ENCODE data around the gene DSCAM.

DSCAM gene

DNA sequence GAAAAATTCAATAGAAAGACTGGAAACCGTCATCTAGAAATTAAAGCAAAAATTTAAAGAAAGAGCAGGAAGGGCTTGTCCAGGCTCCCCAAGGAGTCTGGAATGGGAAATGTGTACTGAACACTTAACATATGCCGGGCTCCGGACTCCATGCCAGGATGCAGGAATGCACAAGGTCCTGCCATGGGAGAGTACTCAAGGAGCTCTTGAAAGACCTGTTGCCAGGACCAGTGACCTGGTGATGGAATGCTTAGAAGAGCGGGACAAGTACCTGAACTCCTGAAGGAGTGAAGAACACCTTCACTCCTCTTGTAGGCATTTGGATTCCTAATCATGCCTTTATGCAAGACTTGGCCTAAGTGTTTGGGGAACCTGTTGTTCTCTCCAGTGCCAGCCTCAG, 16.9 kb upstream of the DSCAM start:
- no peak for DNase-seq
- H3K9me3 ChIP-seq (ENCODE audit: control extremely low read depth in 1 of 5, control insufficient read depth in 4 of 5, insufficient read depth in 2 of 5, low read depth in 1 of 5, low read length in 4 of 5) = no peaks in the 10 kb centered on the region
- 97% methylated on average over 4 of the region's 4 CpGs for WGBS (ENCODE audit: insufficient coverage)
- H3K4me3 ChIP-seq (ENCODE audit: control insufficient read depth in 1 of 7, extremely low read depth in 1 of 7, insufficient read depth in 4 of 7, low read depth in 2 of 7, low read length in 6 of 7) = no peak overlapping the region
- CTCF ChIA-PET = no interaction called here
- H3K36me3 ChIP-seq (ENCODE audit: control insufficient read depth in 4 of 4, insufficient read depth in 4 of 4, low read length in 3 of 4) = no peaks in the 10 kb centered on the region
- POLR2A ChIA-PET = no interaction called here
- no peaks in the 10 kb centered on the region for H3K27me3 ChIP-seq (replicated peaks in 2 of 5; ENCODE audit: control insufficient read depth in 4 of 5, insufficient read depth in 5 of 5, low read length in 4 of 5)
- H3K27ac ChIP-seq (ENCODE audit: insufficient read depth in 1 of 2, low read depth in 1 of 2, low read length in 2 of 2, poor library complexity in 1 of 2, severe bottlenecking in 2 of 2) = no peak overlapping the region
- H3K4me1 ChIP-seq (ENCODE audit: control extremely low read depth in 1 of 4, control insufficient read depth in 4 of 4, insufficient read depth in 4 of 4, low read length in 3 of 4) = no peaks in the 10 kb centered on the region

DNA sequence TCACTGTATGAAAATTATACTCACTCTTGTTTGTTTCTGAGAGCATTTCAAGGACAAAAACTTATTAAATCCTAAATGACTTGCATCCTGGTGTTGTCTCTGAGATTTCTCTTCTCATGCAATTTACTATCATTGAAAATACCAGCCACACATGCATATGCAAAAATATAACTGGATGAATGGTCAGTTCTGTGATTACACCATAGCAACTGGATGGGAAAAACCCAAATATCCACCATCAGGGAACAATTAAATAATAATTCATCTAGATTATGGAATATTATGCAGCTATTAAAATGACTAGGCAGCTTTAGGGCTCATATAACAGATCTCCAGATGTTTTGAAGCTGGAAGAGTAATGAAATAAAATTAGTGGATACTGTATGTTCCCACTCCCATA, 11.6 kb upstream of the DSCAM start:
- Histone ChIP-seq H3K4me3 (ENCODE audit: control insufficient read depth in 1 of 7, extremely low read depth in 1 of 7, insufficient read depth in 4 of 7, low read depth in 2 of 7, low read length in 6 of 7) (no peak overlapping the region), H3K4me1 (ENCODE audit: control extremely low read depth in 1 of 4, control insufficient read depth in 4 of 4, insufficient read depth in 4 of 4, low read length in 3 of 4) (no peaks in the 10 kb centered on the region), H3K9me3 (ENCODE audit: control extremely low read depth in 1 of 5, control insufficient read depth in 4 of 5, insufficient read depth in 2 of 5, low read depth in 1 of 5, low read length in 4 of 5) (peaks cover 0 to 10% (median 1%) of the 10 kb centered on the region in 5 experiments), H3K27ac (ENCODE audit: insufficient read depth in 1 of 2, low read depth in 1 of 2, low read length in 2 of 2, poor library complexity in 1 of 2, severe bottlenecking in 2 of 2) (no peak overlapping the region), H3K36me3 (ENCODE audit: control insufficient read depth in 4 of 4, insufficient read depth in 4 of 4, low read length in 3 of 4) (no peaks in the 10 kb centered on the region), H3K27me3 (replicated peaks in 2 of 5; ENCODE audit: control insufficient read depth in 4 of 5, insufficient read depth in 5 of 5, low read length in 4 of 5) (peaks cover 0 to 6% (median 0%) of the 10 kb centered on the region in 5 experiments)
- no peak for DNase-seq
- CTCF ChIA-PET = no interaction called here
- POLR2A ChIA-PET = no interaction called here

DNA sequence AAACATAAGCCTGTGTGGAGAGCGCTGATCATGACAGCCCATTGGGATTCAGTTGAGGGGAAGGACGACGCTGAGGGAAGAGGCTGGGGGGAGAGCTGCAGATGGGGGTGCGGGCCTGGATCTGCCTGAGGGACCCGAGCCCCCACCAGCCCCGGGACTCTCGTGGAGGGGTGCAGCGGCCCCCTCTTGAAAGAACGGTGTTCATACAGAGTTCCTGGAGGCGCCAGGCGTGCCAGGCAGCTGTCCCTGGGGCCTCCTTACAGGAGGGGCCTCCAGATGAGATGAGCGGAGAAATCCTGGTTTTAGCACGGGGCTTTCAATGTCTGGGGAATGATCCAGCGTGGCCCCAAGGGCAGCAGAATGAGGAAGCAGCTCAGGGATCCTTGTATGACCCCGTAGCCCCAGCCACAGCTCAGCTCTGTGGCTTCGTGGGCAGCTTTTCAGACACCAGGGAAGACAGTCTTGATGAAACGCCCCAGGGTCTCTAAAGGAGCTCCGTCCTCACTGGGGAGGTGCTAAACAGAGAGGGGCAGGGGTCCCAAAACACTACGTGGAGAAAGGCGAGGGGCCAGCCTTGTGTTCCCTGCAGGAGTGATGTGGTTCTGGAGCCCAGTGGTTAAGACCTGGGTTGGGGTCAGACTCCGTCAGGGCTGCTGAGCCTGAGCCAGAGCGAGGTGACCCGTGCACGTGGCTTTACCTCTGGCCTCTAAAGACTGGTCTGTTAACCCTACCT, 7.2 kb upstream of the DSCAM start:
- CTCF ChIA-PET = no interaction called here

DNA sequence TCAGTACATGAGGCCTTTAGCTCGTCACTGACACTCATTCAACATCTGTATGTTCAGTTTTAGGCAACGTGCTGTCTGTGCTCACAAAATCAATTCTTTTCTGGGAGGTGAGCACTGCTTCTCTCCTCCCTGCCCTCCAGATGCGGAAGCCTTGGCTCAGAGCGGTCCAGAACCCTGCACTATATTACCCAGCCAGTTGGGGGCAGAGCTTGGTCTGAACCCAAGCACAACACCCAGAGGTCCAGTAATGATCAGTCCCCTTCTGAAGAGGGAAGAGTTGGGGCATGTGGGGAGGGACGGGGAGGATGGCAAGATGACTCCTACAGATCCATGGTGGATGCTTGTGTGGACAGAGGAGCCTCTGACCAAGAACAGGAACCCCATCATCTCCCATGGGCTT, 5.6 kb upstream of the DSCAM start:
- ChIA-PET POLR2A (no interaction called here), CTCF (no interaction called here)
- Histone ChIP-seq H3K9me3 (ENCODE audit: control extremely low read depth in 1 of 5, control insufficient read depth in 4 of 5, insufficient read depth in 2 of 5, low read depth in 1 of 5, low read length in 4 of 5) (peaks cover 0 to 5% (median 0%) of the 10 kb centered on the region in 5 experiments), H3K27me3 (replicated peaks in 2 of 5; ENCODE audit: control insufficient read depth in 4 of 5, insufficient read depth in 5 of 5, low read length in 4 of 5) (peaks cover 0 to 54% (median 22%) of the 10 kb centered on the region in 5 experiments), H3K4me1 (ENCODE audit: control extremely low read depth in 1 of 4, control insufficient read depth in 4 of 4, insufficient read depth in 4 of 4, low read length in 3 of 4) (no peaks in the 10 kb centered on the region), H3K4me3 (ENCODE audit: control insufficient read depth in 1 of 7, extremely low read depth in 1 of 7, insufficient read depth in 4 of 7, low read depth in 2 of 7, low read length in 6 of 7) (no peak overlapping the region), H3K27ac (ENCODE audit: insufficient read depth in 1 of 2, low read depth in 1 of 2, low read length in 2 of 2, poor library complexity in 1 of 2, severe bottlenecking in 2 of 2) (no peak overlapping the region), H3K36me3 (ENCODE audit: control insufficient read depth in 4 of 4, insufficient read depth in 4 of 4, low read length in 3 of 4) (no peaks in the 10 kb centered on the region)
- 85% methylated on average over 2 of the region's 5 CpGs for WGBS (ENCODE audit: insufficient coverage)
- no peak for DNase-seq

More for the DNA sequence above, 7.2 kb upstream of the DSCAM start:
- no peaks in the 10 kb centered on the region for H3K36me3 ChIP-seq (ENCODE audit: control insufficient read depth in 4 of 4, insufficient read depth in 4 of 4, low read length in 3 of 4)
- DNase-seq = no peak
- peaks cover 0 to 10% (median 1%) of the 10 kb centered on the region in 5 experiments for H3K9me3 ChIP-seq (ENCODE audit: control extremely low read depth in 1 of 5, control insufficient read depth in 4 of 5, insufficient read depth in 2 of 5, low read depth in 1 of 5, low read length in 4 of 5)
- H3K27ac ChIP-seq (ENCODE audit: insufficient read depth in 1 of 2, low read depth in 1 of 2, low read length in 2 of 2, poor library complexity in 1 of 2, severe bottlenecking in 2 of 2) = no peak overlapping the region
- no peaks in the 10 kb centered on the region for H3K4me1 ChIP-seq (ENCODE audit: control extremely low read depth in 1 of 4, control insufficient read depth in 4 of 4, insufficient read depth in 4 of 4, low read length in 3 of 4)
- H3K27me3 ChIP-seq (replicated peaks in 2 of 5; ENCODE audit: control insufficient read depth in 4 of 5, insufficient read depth in 5 of 5, low read length in 4 of 5) = peaks cover 0 to 39% (median 7%) of the 10 kb centered on the region in 5 experiments
- WGBS (ENCODE audit: insufficient coverage) = 60% methylated on average over 21 of the region's 24 CpGs
- POLR2A ChIA-PET = no interaction called here
- H3K4me3 ChIP-seq (ENCODE audit: control insufficient read depth in 1 of 7, extremely low read depth in 1 of 7, insufficient read depth in 4 of 7, low read depth in 2 of 7, low read length in 6 of 7) = no peak overlapping the region

DNA sequence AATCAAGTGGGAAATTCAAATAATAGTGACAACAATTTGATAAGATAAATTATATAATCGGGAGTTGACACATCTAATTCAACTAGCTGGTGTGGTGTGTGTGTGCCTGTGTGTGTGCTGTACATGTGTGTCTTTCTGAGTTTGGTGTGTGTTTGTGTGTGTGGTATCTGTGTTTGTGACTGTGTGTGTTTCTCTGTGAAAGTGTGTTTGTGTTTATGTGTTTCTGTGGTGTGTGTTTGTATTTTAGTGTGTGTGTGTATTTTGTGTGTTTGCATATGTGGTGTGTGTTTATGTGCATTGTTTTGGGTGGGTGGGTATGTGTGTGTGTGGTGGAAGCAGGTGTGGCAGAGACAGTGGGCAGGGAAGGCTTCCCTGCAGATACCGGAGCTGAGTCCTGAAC, 4.8 kb upstream of the DSCAM start:
- Histone ChIP-seq H3K4me1 (ENCODE audit: control extremely low read depth in 1 of 4, control insufficient read depth in 4 of 4, insufficient read depth in 4 of 4, low read length in 3 of 4) (peaks cover 0 to 3% (median 0%) of the 10 kb centered on the region in 4 experiments), H3K4me3 (ENCODE audit: control insufficient read depth in 1 of 7, extremely low read depth in 1 of 7, insufficient read depth in 4 of 7, low read depth in 2 of 7, low read length in 6 of 7) (no peak overlapping the region), H3K27ac (ENCODE audit: insufficient read depth in 1 of 2, low read depth in 1 of 2, low read length in 2 of 2, poor library complexity in 1 of 2, severe bottlenecking in 2 of 2) (no peak overlapping the region), H3K9me3 (ENCODE audit: control extremely low read depth in 1 of 5, control insufficient read depth in 4 of 5, insufficient read depth in 2 of 5, low read depth in 1 of 5, low read length in 4 of 5) (no peaks in the 10 kb centered on the region), H3K36me3 (ENCODE audit: control insufficient read depth in 4 of 4, insufficient read depth in 4 of 4, low read length in 3 of 4) (no peaks in the 10 kb centered on the region), H3K27me3 (replicated peaks in 2 of 5; ENCODE audit: control insufficient read depth in 4 of 5, insufficient read depth in 5 of 5, low read length in 4 of 5) (peaks cover 0 to 62% (median 26%) of the 10 kb centered on the region in 5 experiments)
- WGBS (ENCODE audit: insufficient coverage) = 100% methylated on average over 2 of the region's 2 CpGs
- POLR2A ChIA-PET = interaction anchor here (0.6 kb wide), 1 partner anchor 520 kb away, joined by 3 read pairs; no protein-coding TSS in a partner anchor
- DNase-seq = no peak
- CTCF ChIA-PET = no interaction called here

DNA sequence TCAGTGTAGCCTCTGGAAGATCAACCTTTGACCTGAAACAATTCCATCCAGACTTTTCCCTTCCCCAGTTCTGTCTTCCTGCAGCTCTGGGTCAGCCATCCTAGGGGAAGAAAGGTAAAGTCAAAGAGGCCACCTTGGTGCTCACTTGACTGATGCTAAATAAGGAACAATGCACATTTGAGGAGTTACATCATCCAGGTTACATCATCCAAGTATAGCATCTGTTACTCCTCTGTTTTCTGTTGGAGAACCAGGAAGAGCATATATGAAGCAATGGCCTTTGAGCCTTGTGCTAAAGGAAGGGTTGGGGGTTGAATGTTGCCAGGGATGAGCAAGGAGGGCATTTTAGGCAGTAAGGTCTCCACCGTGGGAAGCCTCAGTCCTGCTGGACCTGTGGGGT, 3.1 kb upstream of the DSCAM start:
- CTCF ChIA-PET = no interaction called here
- Histone ChIP-seq H3K27me3 (replicated peaks in 2 of 5; ENCODE audit: control insufficient read depth in 4 of 5, insufficient read depth in 5 of 5, low read length in 4 of 5) (peaks cover 6 to 76% (median 37%) of the 10 kb centered on the region in 5 experiments), H3K4me1 (ENCODE audit: control extremely low read depth in 1 of 4, control insufficient read depth in 4 of 4, insufficient read depth in 4 of 4, low read length in 3 of 4) (peaks cover 0 to 3% (median 0%) of the 10 kb centered on the region in 4 experiments), H3K27ac (ENCODE audit: insufficient read depth in 1 of 2, low read depth in 1 of 2, low read length in 2 of 2, poor library complexity in 1 of 2, severe bottlenecking in 2 of 2) (no peak overlapping the region), H3K4me3 (ENCODE audit: control insufficient read depth in 1 of 7, extremely low read depth in 1 of 7, insufficient read depth in 4 of 7, low read depth in 2 of 7, low read length in 6 of 7) (no peak overlapping the region), H3K9me3 (ENCODE audit: control extremely low read depth in 1 of 5, control insufficient read depth in 4 of 5, insufficient read depth in 2 of 5, low read depth in 1 of 5, low read length in 4 of 5) (no peaks in the 10 kb centered on the region), H3K36me3 (ENCODE audit: control insufficient read depth in 4 of 4, insufficient read depth in 4 of 4, low read length in 3 of 4) (no peaks in the 10 kb centered on the region)
- no peak for DNase-seq
- POLR2A ChIA-PET = no interaction called here
- WGBS (ENCODE audit: insufficient coverage) = 89% methylated on average over 1 of the region's 1 CpG

DNA sequence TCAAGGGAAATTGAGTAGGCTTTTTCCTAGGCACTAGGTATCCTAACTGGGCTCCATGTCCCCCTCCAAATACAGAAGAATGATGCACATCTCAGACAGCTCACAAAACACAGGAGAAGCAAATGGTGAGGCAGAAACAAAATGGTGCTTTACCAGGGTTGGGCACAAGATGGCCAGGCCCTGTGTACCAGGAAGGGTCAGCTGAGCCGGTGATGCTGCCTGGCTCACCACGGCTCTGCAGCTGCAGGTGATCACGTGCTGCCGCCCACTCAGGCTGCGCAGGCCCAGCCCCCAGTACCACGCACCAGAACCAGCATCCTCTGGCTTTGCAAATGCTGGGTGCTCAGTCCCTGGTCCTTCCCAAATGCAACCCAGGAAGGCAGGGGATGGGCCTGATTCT, 993 bp upstream of the DSCAM start:
- no peak for DNase-seq
- H3K27ac ChIP-seq (ENCODE audit: insufficient read depth in 1 of 2, low read depth in 1 of 2, low read length in 2 of 2, poor library complexity in 1 of 2, severe bottlenecking in 2 of 2) = no peak overlapping the region
- H3K4me3 ChIP-seq (ENCODE audit: control insufficient read depth in 1 of 7, extremely low read depth in 1 of 7, insufficient read depth in 4 of 7, low read depth in 2 of 7, low read length in 6 of 7) = no peak overlapping the region
- no peaks in the 10 kb centered on the region for H3K36me3 ChIP-seq (ENCODE audit: control insufficient read depth in 4 of 4, insufficient read depth in 4 of 4, low read length in 3 of 4)
- WGBS (ENCODE audit: insufficient coverage) = 98% methylated on average over 6 of the region's 6 CpGs
- ChIA-PET POLR2A (no interaction called here), CTCF (no interaction called here)
- H3K9me3 ChIP-seq (ENCODE audit: control extremely low read depth in 1 of 5, control insufficient read depth in 4 of 5, insufficient read depth in 2 of 5, low read depth in 1 of 5, low read length in 4 of 5) = no peaks in the 10 kb centered on the region
- peaks cover 0 to 3% (median 0%) of the 10 kb centered on the region in 4 experiments for H3K4me1 ChIP-seq (ENCODE audit: control extremely low read depth in 1 of 4, control insufficient read depth in 4 of 4, insufficient read depth in 4 of 4, low read length in 3 of 4)
- H3K27me3 ChIP-seq (replicated peaks in 2 of 5; ENCODE audit: control insufficient read depth in 4 of 5, insufficient read depth in 5 of 5, low read length in 4 of 5) = peaks cover 11 to 77% (median 38%) of the 10 kb centered on the region in 5 experiments

All from common myeloid progenitor, CD34-positive (primary cell).